ENCODE data around the gene PRKAB1. TPM values are rescaled to one million over a fixed set of nuclear protein-coding genes. Genes with fewer than 3 reads are reported as not detected.

The PRKAB1 gene
- total RNA-seq, 1 experiment from 2014 or later = 25.0 TPM

DNA sequence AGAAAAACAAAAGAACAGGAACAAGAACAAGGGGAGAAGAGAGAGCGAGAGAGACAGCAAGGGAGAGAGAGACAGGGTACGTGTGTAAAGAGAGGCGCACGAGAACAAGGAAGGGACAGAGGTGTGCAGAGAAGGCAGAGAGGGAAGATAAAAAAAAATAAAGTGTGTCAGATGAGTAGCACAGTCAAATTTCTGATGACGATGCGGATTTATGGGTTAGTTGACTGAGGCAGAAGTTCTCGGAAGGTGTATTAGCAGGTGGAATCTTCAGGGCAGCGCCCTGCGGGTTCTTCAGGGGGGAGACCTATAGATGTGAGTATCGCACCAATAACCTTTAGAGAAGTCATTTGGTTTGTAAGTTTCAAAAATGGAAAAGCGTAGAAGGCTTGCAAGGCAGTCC is 44.8 kb downstream of the PRKAB1 start (continued):
- no peak for TF ChIP-seq POLR2A (IDR thresholded peaks at IDR 0.05; ENCODE audit: borderline replicate concordance, extremely low read depth, insufficient read depth, insufficient read length)

DNA sequence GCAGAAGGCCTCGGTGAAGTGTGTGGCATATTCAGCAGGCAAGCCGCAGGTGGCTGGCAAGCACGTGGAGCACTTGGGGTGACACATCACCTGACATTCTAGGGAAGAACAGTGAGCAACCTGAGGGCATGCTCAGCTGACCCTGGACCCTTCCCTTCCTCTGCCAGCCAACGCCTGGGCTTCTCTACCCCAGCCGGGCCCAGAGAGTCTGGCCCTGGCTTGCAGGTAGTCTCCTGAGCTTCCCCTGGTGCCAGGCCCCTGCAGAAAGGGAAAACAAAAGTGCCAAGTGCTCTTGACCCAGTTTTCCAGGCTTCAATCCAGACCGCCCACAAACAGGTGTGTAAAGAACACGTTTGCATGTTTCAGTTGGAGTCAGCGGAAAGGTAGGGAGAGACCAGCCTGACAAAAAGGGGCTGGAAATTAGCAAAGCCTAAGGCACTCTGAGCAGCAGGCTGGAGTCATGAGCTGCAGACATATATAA is 45.7 kb downstream of the PRKAB1 start:
- Histone ChIP-seq H2AFZ (ENCODE audit: low read depth, low read length, poor library complexity, severe bottlenecking) (no peak overlapping the region), H3K27ac (ENCODE audit: low read depth, low read length) (no peak overlapping the region), H3K4me1 (ENCODE audit: control insufficient read depth in 1 of 2, insufficient read depth in 2 of 2, low read length in 2 of 2) (peaks cover 19 to 29% of the 10 kb centered on the region in 2 experiments), H3K9ac (ENCODE audit: low read length) (no peak overlapping the region), H3K4me2 (ENCODE audit: low read length) (no peak overlapping the region), H3K27me3 (ENCODE audit: insufficient read depth, low read length) (no peaks in the 10 kb centered on the region), H3K79me2 (ENCODE audit: insufficient read depth, low read length) (no peaks in the 10 kb centered on the region; the same call in 1 of the 2 replicates), H3K36me3 (ENCODE audit: control insufficient read depth in 1 of 2, insufficient read depth in 2 of 2, low read length in 2 of 2) (peaks cover 34 to 63% of the 10 kb centered on the region in 2 experiments), H3K9me2 (ENCODE audit: insufficient read depth) (no peaks in the 10 kb centered on the region), H3K4me3 (replicated peaks in 1 of 2; ENCODE audit: low read depth in 1 of 2, low read length in 2 of 2) (no peak overlapping the region), H3K9me3 (ENCODE audit: control insufficient read depth in 1 of 2, insufficient read depth in 1 of 2, low read depth in 1 of 2, low read length in 2 of 2) (no peaks in the 10 kb centered on the region), H4K20me1 (ENCODE audit: insufficient read depth) (no peaks in the 10 kb centered on the region)
- ChIA-PET POLR2A (no interaction called here), CTCF (no interaction called here), RAD21 (ENCODE audit: low non-redundant PET in 1 of 2, low total read pairs in 2 of 2, uncharacterized antibody in 2 of 2, unreplicated experiment in 2 of 2) (no interaction called here)
- intact Hi-C loops (cut with micrococcal nuclease) = no loop called here
- ATAC-seq (no peak), DNase-seq (ENCODE audit: low read depth, low spot score) (no peak)
- TF ChIP-seq SIN3A (IDR thresholded peaks at IDR 0.05; ENCODE audit: low read depth) = no peak
- TF ChIP-seq, protein P1, sequence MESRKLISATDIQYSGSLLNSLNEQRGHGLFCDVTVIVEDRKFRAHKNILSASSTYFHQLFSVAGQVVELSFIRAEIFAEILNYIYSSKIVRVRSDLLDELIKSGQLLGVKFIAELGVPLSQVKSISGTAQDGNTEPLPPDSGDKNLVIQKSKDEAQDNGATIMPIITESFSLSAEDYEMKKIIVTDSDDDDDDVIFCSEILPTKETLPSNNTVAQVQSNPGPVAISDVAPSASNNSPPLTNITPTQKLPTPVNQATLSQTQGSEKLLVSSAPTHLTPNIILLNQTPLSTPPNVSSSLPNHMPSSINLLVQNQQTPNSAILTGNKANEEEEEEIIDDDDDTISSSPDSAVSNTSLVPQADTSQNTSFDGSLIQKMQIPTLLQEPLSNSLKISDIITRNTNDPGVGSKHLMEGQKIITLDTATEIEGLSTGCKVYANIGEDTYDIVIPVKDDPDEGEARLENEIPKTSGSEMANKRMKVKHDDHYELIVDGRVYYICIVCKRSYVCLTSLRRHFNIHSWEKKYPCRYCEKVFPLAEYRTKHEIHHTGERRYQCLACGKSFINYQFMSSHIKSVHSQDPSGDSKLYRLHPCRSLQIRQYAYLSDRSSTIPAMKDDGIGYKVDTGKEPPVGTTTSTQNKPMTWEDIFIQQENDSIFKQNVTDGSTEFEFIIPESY (IDR thresholded peaks at IDR 0.05; ENCODE audit: extremely low read depth, insufficient replicate concordance, low read length) = no peak
- no peak for TF ChIP-seq ZNF274 (IDR thresholded peaks at IDR 0.05; ENCODE audit: low read depth, low read length)
- no peak for TF ChIP-seq YY1 (IDR thresholded peaks at IDR 0.05; ENCODE audit: extremely low read depth, insufficient replicate concordance, low read depth, low read length)
- no peak for TF ChIP-seq EZH2phosphoT487 (IDR thresholded peaks at IDR 0.05; ENCODE audit: borderline replicate concordance)
- TF ChIP-seq CBX3 (IDR thresholded peaks at IDR 0.05; ENCODE audit: low read depth) = no peak
- TF ChIP-seq EGR1 (IDR thresholded peaks at IDR 0.05; ENCODE audit: low read depth) = no peak
- TF ChIP-seq, protein P2, sequence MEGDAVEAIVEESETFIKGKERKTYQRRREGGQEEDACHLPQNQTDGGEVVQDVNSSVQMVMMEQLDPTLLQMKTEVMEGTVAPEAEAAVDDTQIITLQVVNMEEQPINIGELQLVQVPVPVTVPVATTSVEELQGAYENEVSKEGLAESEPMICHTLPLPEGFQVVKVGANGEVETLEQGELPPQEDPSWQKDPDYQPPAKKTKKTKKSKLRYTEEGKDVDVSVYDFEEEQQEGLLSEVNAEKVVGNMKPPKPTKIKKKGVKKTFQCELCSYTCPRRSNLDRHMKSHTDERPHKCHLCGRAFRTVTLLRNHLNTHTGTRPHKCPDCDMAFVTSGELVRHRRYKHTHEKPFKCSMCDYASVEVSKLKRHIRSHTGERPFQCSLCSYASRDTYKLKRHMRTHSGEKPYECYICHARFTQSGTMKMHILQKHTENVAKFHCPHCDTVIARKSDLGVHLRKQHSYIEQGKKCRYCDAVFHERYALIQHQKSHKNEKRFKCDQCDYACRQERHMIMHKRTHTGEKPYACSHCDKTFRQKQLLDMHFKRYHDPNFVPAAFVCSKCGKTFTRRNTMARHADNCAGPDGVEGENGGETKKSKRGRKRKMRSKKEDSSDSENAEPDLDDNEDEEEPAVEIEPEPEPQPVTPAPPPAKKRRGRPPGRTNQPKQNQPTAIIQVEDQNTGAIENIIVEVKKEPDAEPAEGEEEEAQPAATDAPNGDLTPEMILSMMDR (IDR thresholded peaks at IDR 0.05 in 2 of 3, conservative IDR thresholded peaks at IDR 0.05 in 1 of 3; ENCODE audit: borderline replicate concordance in 1 of 3, insufficient read depth in 1 of 3, low read depth in 2 of 3, low read length in 2 of 3) = no peak
- no peak for TF ChIP-seq ELF1 (IDR thresholded peaks at IDR 0.05; ENCODE audit: borderline replicate concordance, low read depth)
- no peak for TF ChIP-seq POLR2A (IDR thresholded peaks at IDR 0.05; ENCODE audit: borderline replicate concordance, extremely low read depth, insufficient read depth, insufficient read length)
- no peak for TF ChIP-seq SRF (IDR thresholded peaks at IDR 0.05; ENCODE audit: low read depth)
- no peak for TF ChIP-seq CEBPB (IDR thresholded peaks at IDR 0.05; ENCODE audit: low read depth)
- no TSS peak for BruUV-seq (replicated peaks)

Data from HCT116 (cell line).